NCI-H510A (cell line): ENCODE measurements around the gene SDHAF1.
"Not testable (repeated sequence)": the region's sequence is repeated elsewhere in the genome, so short reads cannot be mapped to it uniquely, and the experiment has no call there.

Source experiments
- DNase-seq: peaks from one replicate; lab custom pipeline; 2025; lab: John Stamatoyannopoulos, UW

The SDHAF1 gene

GRCh38 chr19:36019061-36019670, 24.2 kb downstream of the SDHAF1 start:
- no peak for DNase-seq

- no peak for DNase-seq
Observed at GRCh38 chr19:36023432-36023831, 28.4 kb downstream of the SDHAF1 start.

GRCh38 chr19:36025541-36025940, 30.6 kb downstream of the SDHAF1 start:
- DNase-seq = no peak

- no peak for DNase-seq
Observed at GRCh38 chr19:36026091-36026876, 31.3 kb downstream of the SDHAF1 start.

GRCh38 chr19:36027696-36028095, 32.7 kb downstream of the SDHAF1 start:
- DNase-seq = no peak

- DNase-seq = no peak
Observed at GRCh38 chr19:36028313-36029041, 33.5 kb downstream of the SDHAF1 start.

GRCh38 chr19:36030264-36031148, 35.5 kb downstream of the SDHAF1 start:
- no peak for DNase-seq

- no peak for DNase-seq
Observed at GRCh38 chr19:36031308-36031707, 36.3 kb downstream of the SDHAF1 start.

GRCh38 chr19:36032251-36033104, 37.5 kb downstream of the SDHAF1 start, which contains the start of gene CLIP3:
TSS of gene CLIP3 (minus strand) at chr19:36032873. CDS start at chr19:36032357, 516 bp downstream.
- peak; percentile 51 for DNase-seq

GRCh38 chr19:36040495-36040894, 45.5 kb downstream of the SDHAF1 start:
- DNase-seq = no peak

- not testable (repeated sequence) for DNase-seq
Observed at GRCh38 chr19:36041092-36041491, 46.1 kb downstream of the SDHAF1 start.

GRCh38 chr19:36041831-36042230, 46.8 kb downstream of the SDHAF1 start:
- no peak for DNase-seq

GRCh38 chr19:36043952-36044351, 49.0 kb downstream of the SDHAF1 start:
- no peak for DNase-seq
